ENCODE data around the gene SULT1C4. TPM values are rescaled to one million over a fixed set of nuclear protein-coding genes. Genes with fewer than 3 reads are reported as not detected.

Gene SULT1C4
- total and polyA plus RNA-seq, 2 experiments from 2014 or later = 17.3 to 17.8 TPM

DNA sequence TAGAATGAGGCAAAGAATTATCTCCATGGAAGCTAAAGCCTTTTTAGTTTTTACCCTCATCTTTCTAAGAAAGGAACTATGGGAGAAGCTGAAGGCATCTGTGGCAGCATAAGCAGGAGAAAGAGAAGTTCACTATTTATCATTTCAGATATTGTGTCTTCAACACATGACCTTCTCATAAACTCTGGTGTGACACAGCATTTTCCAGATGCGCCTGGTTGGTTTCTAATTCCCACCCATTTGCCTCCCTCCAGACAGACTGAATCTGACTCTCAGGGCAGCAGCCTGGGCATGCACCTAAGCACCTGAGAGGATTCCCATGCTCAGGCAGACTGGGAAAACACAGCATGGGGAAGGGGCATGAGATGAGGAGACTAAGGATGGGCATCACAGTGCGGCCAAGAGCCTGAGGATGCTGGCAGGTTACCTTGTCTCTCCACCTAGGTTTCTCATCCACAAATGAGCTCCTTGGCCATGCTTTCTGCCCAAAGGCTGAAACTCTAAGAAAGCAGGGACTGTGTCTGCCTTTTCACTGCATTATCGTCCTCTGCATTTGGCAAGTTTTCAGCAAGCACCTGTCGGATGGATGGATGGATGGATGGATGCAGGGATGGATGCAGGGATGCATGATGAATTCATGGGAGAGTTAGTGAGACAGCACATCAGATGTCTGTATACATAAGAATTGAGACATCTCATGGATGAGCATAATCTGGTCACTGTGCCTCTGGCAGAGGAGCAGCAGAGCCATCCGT, 28.8 kb upstream of the SULT1C4 start:
- Histone ChIP-seq H3K27me3 (no peaks in the 10 kb centered on the region), H3K4me2 (no peak overlapping the region), H3K9me2 (replicated peaks; ENCODE audit: insufficient read depth) (no peaks in the 10 kb centered on the region), H3K4me1 (ENCODE audit: insufficient read depth) (no peaks in the 10 kb centered on the region), H4K20me1 (ENCODE audit: insufficient read depth, poor library complexity, severe bottlenecking) (no peaks in the 10 kb centered on the region), H3K36me3 (replicated peaks; ENCODE audit: insufficient read depth, low read depth) (no peaks in the 10 kb centered on the region), H2AFZ (no peak overlapping the region), H3K27ac (no peak overlapping the region), H3K4me3 (no peak overlapping the region), H3K9me3 (ENCODE audit: low read depth) (no peaks in the 10 kb centered on the region), H3K79me2 (no peaks in the 10 kb centered on the region)
- WGBS (ENCODE audit: low lambda C conversion rate, missing lambda C conversion rate) = 90% methylated on average over 5 of the region's 5 CpGs
- DNase-seq (ENCODE audit: low spot score) = no peak
- TF ChIP-seq EZH2phosphoT487 (IDR thresholded peaks at IDR 0.05; ENCODE audit: low read depth, severe bottlenecking, unreplicated experiment) (no peak), EZH2 (IDR thresholded peaks at IDR 0.05; ENCODE audit: borderline replicate concordance) (no peak)
- TF ChIP-seq, protein P1, sequence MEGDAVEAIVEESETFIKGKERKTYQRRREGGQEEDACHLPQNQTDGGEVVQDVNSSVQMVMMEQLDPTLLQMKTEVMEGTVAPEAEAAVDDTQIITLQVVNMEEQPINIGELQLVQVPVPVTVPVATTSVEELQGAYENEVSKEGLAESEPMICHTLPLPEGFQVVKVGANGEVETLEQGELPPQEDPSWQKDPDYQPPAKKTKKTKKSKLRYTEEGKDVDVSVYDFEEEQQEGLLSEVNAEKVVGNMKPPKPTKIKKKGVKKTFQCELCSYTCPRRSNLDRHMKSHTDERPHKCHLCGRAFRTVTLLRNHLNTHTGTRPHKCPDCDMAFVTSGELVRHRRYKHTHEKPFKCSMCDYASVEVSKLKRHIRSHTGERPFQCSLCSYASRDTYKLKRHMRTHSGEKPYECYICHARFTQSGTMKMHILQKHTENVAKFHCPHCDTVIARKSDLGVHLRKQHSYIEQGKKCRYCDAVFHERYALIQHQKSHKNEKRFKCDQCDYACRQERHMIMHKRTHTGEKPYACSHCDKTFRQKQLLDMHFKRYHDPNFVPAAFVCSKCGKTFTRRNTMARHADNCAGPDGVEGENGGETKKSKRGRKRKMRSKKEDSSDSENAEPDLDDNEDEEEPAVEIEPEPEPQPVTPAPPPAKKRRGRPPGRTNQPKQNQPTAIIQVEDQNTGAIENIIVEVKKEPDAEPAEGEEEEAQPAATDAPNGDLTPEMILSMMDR (IDR thresholded peaks at IDR 0.05; ENCODE audit: poor library complexity) = no peak

DNA sequence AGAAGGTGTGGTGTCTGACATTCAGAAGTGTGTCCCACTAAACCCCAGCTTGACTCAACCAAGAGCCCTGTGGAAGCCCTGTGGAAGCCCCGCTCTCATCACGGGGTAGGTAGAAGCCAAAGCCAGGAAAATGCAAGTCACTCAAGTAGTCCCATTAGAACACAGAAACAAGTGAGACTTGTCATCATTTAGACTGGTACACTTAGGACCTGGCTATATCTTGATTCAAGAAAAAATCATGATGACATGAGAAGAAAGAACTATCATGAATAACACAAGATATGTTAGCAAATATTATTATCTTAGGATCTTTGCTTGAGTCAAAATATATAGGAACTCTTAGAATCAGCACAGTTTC, 28.2 kb upstream of the SULT1C4 start:
- Histone ChIP-seq H3K9me2 (replicated peaks; ENCODE audit: insufficient read depth) (no peaks in the 10 kb centered on the region), H3K4me1 (ENCODE audit: insufficient read depth) (no peaks in the 10 kb centered on the region), H3K27me3 (no peaks in the 10 kb centered on the region), H3K36me3 (replicated peaks; ENCODE audit: insufficient read depth, low read depth) (no peaks in the 10 kb centered on the region), H3K4me3 (no peak overlapping the region), H3K9me3 (ENCODE audit: low read depth) (no peaks in the 10 kb centered on the region), H2AFZ (no peak overlapping the region), H3K79me2 (no peaks in the 10 kb centered on the region), H4K20me1 (ENCODE audit: insufficient read depth, poor library complexity, severe bottlenecking) (no peaks in the 10 kb centered on the region), H3K4me2 (no peak overlapping the region), H3K27ac (no peak overlapping the region)
- no peak for DNase-seq (ENCODE audit: low spot score)
- 79% methylated on average over 2 of the region's 2 CpGs for WGBS (ENCODE audit: low lambda C conversion rate, missing lambda C conversion rate)
- no peak for TF ChIP-seq EZH2 (IDR thresholded peaks at IDR 0.05; ENCODE audit: borderline replicate concordance)
- TF ChIP-seq EZH2phosphoT487 (IDR thresholded peaks at IDR 0.05; ENCODE audit: low read depth, severe bottlenecking, unreplicated experiment) = no peak
- TF ChIP-seq, protein P1 (IDR thresholded peaks at IDR 0.05; ENCODE audit: poor library complexity) = no peak

DNA sequence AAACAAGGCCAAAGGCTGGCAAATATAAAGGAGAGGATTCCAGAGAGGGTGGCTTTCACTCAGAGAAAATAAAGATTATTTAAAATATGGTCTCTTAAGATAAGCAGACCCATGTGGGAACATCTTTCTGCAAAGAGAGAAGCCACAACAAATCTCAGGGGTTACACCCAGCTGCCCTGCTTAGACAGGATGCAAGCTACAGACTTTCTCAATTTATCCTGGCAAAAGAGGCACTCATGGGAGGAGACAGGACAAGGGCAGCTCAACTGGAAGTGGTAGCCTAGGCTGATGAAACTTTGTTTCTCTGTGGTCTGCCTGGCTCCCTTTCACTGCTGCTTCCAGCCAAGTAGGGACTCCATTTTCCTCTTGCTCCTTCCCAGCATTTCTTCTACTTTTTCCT, 25.9 kb upstream of the SULT1C4 start:
- Histone ChIP-seq H3K9me3 (ENCODE audit: low read depth) (no peaks in the 10 kb centered on the region), H3K36me3 (replicated peaks; ENCODE audit: insufficient read depth, low read depth) (no peaks in the 10 kb centered on the region), H3K4me1 (ENCODE audit: insufficient read depth) (no peaks in the 10 kb centered on the region), H2AFZ (no peak overlapping the region), H3K27me3 (no peaks in the 10 kb centered on the region), H3K79me2 (no peaks in the 10 kb centered on the region), H3K4me3 (no peak overlapping the region), H3K9me2 (replicated peaks; ENCODE audit: insufficient read depth) (no peaks in the 10 kb centered on the region), H3K27ac (no peak overlapping the region), H4K20me1 (ENCODE audit: insufficient read depth, poor library complexity, severe bottlenecking) (no peaks in the 10 kb centered on the region), H3K4me2 (no peak overlapping the region)
- no peak for DNase-seq (ENCODE audit: low spot score)
- TF ChIP-seq, protein P1 (IDR thresholded peaks at IDR 0.05; ENCODE audit: poor library complexity) = no peak
- TF ChIP-seq EZH2 (IDR thresholded peaks at IDR 0.05; ENCODE audit: borderline replicate concordance) = no peak

Data from hepatocyte (in vitro differentiated cells).